SH-SY5Y (cell line): ENCODE results near the gene COQ10B.

Source experiments
- GATA2 ChIP-seq: IDR thresholded peaks from 2 replicates; pipeline ENCODE4 v1.6.1; 2011; ENCODE audit warnings: mild to moderate bottlenecking, low read depth, low read length
- GATA3 ChIP-seq: IDR thresholded peaks from 2 replicates; pipeline ENCODE4 v1.6.1; 2011; ENCODE audit warnings: low read depth, mild to moderate bottlenecking, low read length, moderate library complexity

DNA sequence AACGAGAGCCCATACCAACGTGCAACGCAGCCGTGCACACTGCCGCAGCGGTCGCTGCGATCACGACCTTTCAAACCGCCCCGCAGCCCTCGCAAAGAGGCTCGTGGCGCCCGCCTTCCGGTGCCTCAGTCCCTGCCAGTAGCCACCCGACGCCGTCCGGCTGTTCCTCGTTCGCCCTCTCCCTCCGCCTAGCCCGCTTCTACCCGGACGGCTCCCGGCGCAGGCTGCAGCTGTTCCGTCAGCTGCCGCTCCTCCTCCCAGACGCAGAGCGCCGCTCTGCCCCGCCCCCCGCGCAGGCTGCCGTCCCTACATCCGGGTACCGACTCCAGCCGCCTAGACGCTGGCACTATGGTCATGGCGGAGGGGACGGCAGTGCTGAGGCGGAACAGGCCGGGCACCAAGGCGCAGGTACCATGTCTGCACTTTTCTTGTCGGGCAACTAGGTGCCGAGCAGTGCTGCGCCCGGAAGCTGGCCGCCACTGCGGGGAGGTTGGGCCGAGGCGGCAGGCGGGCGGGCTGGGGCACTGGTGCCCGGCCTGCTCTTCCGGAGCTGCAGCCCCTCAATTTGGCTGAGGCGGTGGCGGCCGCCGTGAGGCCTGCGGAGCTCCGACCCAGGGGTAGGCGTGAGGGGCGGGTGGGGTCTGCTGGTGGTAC, 62.5 kb downstream of the COQ10B start, which contains the start of gene MOB4:
- TF ChIP-seq GATA3: no peak
- no peak for TF ChIP-seq GATA2
